GM10266 (cell line): ENCODE measurements around the gene IGFN1.

Experiments
- DNase-seq: peaks from one replicate; pipeline ENCODE4 v3.0.0; 2012; ENCODE audit errors: extremely low spot score
- TF ChIP-seq, protein P1 (sequence below): IDR thresholded peaks from 2 replicates; pipeline ENCODE4 v1.5.1; 2012; ENCODE audit warnings: mild to moderate bottlenecking, low read depth; ENCODE audit not compliant: control insufficient read depth, insufficient read depth; ENCODE audit errors: missing control alignments

IGFN1 gene

DNA sequence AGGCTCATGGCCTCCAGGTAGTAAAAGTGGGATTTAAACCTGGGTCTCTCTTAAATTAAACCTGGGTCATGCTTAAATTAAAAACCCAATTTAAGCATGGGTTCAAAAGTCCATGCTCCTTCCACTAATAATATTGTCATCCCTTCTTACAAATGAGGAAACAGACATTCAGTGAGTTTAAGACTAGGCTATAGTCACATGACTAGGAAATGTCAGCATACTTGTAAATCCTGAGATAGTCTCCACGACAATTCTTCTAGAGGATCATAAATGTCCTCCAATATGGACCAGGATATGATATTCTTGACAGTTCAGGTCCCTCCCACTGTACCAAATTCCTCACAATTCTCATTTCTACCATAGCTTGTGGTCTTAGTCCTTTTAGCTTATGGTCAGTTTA is 10.5 kb upstream of the IGFN1 start:
- DNase-seq: no peak

GRCh38 chr1:201180901-201181300 is 9.7 kb upstream of the IGFN1 start:
- DNase-seq: no peak
- TF ChIP-seq, protein P1, sequence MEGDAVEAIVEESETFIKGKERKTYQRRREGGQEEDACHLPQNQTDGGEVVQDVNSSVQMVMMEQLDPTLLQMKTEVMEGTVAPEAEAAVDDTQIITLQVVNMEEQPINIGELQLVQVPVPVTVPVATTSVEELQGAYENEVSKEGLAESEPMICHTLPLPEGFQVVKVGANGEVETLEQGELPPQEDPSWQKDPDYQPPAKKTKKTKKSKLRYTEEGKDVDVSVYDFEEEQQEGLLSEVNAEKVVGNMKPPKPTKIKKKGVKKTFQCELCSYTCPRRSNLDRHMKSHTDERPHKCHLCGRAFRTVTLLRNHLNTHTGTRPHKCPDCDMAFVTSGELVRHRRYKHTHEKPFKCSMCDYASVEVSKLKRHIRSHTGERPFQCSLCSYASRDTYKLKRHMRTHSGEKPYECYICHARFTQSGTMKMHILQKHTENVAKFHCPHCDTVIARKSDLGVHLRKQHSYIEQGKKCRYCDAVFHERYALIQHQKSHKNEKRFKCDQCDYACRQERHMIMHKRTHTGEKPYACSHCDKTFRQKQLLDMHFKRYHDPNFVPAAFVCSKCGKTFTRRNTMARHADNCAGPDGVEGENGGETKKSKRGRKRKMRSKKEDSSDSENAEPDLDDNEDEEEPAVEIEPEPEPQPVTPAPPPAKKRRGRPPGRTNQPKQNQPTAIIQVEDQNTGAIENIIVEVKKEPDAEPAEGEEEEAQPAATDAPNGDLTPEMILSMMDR: no peak

More for the DNA sequence above, 10.5 kb upstream of the IGFN1 start:
- TF ChIP-seq, protein P1: no peak

- TF ChIP-seq, protein P1: no peak
- no peak for DNase-seq
Observed at GRCh38 chr1:201181323-201181722, 9.3 kb upstream of the IGFN1 start.

GRCh38 chr1:201181726-201182125 is 8.9 kb upstream of the IGFN1 start:
- no peak for DNase-seq

GRCh38 chr1:201183209-201183608 is 7.4 kb upstream of the IGFN1 start:
- TF ChIP-seq, protein P1: no peak
- no peak for DNase-seq

More at GRCh38 chr1:201181726-201182125, 8.9 kb upstream of the IGFN1 start:
- TF ChIP-seq, protein P1: no peak

DNA sequence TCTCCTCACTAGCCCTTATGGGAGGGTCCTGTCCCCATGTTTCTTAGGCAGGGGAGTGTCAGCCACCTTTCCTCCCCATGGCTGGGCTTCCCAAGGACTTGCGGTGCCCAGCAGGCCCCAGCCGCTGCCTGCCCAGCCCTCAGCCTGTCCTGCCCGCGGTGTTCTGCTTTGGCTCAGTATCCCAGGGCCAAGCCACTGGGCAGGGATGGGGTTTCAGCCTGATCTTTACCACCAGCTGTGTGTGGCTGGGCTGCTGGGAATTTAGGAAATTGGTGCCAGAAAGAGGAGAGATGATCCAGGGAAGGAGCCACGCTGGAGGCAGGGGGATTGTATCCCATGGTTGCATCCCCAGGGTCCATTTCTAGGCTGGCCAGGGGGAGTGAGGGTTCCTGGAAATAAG is 6.9 kb upstream of the IGFN1 start:
- TF ChIP-seq, protein P1: no peak
- no peak for DNase-seq

DNA sequence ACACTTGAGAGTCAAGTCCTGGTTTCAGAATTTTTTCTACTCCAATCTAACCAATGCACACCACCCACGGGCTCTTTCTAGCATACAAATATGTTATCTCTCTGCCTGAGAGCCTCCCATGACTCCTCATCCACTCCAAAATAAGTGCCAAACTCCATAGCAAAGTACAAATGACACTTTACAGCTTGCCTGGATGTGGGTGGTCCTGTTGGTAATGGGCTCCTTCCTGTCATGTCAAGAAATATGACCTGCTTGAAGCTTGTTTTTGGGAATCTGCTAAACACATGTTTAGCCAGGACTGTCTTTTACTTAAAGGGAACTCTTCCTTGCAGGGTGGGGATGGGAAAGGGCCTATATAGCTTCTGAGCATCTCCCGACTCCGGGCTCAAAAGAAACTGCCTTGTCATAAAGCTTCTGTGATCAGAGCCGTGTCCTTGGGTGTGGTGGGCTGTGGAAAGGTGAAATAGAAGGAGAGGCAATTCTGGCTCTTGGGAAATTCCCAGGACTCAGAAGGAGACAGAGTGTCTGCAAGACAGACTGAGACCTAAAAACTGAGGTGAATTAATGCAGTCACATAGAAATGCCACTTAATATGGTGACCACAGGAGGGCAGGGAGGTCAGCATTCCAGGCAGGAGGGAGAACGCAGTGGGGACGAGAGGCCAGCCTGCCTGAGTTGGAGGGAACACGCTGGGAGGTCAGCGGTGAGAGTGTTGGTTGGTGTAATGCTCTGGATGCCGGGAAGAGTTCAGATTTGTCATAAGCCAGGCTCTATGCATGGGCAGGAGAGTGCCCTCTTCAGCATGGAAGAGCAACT is 6.1 kb upstream of the IGFN1 start:
- DNase-seq: peak; percentile 23

More for the DNA sequence above, 6.1 kb upstream of the IGFN1 start:
- TF ChIP-seq, protein P1: peak; percentile 32
